HepG2 (cell line): Measurements from ENCODE around the gene ZNF75A. TPM values are rescaled to one million over a fixed set of nuclear protein-coding genes. Genes with fewer than 3 reads are reported as not detected.

Experiments used
- FOXK1 ChIP-seq: sonication (generic); formaldehyde crosslinking; IDR thresholded peaks from 2 replicates; pipeline ENCODE4 v1.4.0; 2020; ENCODE audit warnings: low read depth, missing genetic modification reagents, borderline replicate concordance
- ISX ChIP-seq: sonication (generic); formaldehyde crosslinking; conservative IDR thresholded peaks from 2 replicates; pipeline ENCODE4 v1.5.0; 2020; ENCODE audit warnings: missing genetic modification reagents
- KLF9 ChIP-seq: IDR thresholded peaks from 2 replicates; pipeline ENCODE4 v1.6.1; 2016; ENCODE audit warnings: low read depth
- MEF2D ChIP-seq: sonication (generic); formaldehyde crosslinking; IDR thresholded peaks from 2 replicates; pipeline ENCODE4 v1.5.1; 2020; ENCODE audit warnings: mild to moderate bottlenecking, missing genetic modification reagents
- MIXL1 ChIP-seq: IDR thresholded peaks from 2 replicates; pipeline ENCODE4 v1.6.1; 2016
- PATZ1 ChIP-seq: sonication (generic); formaldehyde crosslinking; IDR thresholded peaks from 2 replicates; pipeline ENCODE4 v1.4.0; 2020; ENCODE audit warnings: missing genetic modification reagents
- PBX3 ChIP-seq: sonication (generic); formaldehyde crosslinking; IDR thresholded peaks from 2 replicates; pipeline ENCODE4 v1.8.1; 2023; ENCODE audit warnings: missing genetic modification reagents, inconsistent platforms, borderline replicate concordance
- PITX1 ChIP-seq: sonication (generic); formaldehyde crosslinking; IDR thresholded peaks from 2 replicates; pipeline ENCODE4 v1.5.1; 2020; ENCODE audit warnings: mild to moderate bottlenecking, missing genetic modification reagents
- RAD21 ChIP-seq: fragments of 450-650 bp; formaldehyde crosslinking; IDR thresholded peaks from 2 replicates; pipeline ENCODE4 v1.5.0; 2020; ENCODE audit warnings: mild to moderate bottlenecking
- SOX13 ChIP-seq, 3 experiments: fragments of 450-650 bp in 1 of 3; sonication (generic) in 1 of 3; formaldehyde crosslinking in 1 of 3; IDR thresholded peaks in 2 of 3; conservative IDR thresholded peaks in 1 of 3; 2 replicates each; pipeline versions ENCODE4 v1.5.0 to v1.6.1; 2016 to 2020; ENCODE audit warnings: antibody characterized with exemption in 1 of 3, mild to moderate bottlenecking in 1 of 3, missing compliant biosample characterization in 1 of 3, missing genetic modification reagents in 1 of 3, moderate library complexity in 1 of 3
- THAP11 ChIP-seq: IDR thresholded peaks from 2 replicates; pipeline ENCODE4 v1.6.1; 2016; ENCODE audit warnings: missing biosample characterization, missing genetic modification reagents
- YEATS2 ChIP-seq: sonication (generic); formaldehyde crosslinking; IDR thresholded peaks from 2 replicates; pipeline ENCODE4 v1.4.0; 2020; ENCODE audit warnings: missing genetic modification reagents, borderline replicate concordance
- ZBTB3 ChIP-seq: sonication (generic); formaldehyde crosslinking; IDR thresholded peaks from 2 replicates; pipeline ENCODE4 v1.4.0; 2020; ENCODE audit warnings: low read depth, mild to moderate bottlenecking, moderate library complexity, missing genetic modification reagents, borderline replicate concordance
- polyA plus RNA-seq, 8 experiments: library from polyadenylated mRNA; depleted of rRNA in 3 of 8; stranded (reverse) in 7 of 8; unstranded in 1 of 8; fragments of >200 nt; fragmentation: Illumina TruSeq in 4 of 8; extraction: Trizol in 4 of 8; gene quantifications; 2 replicates each; pipeline versions ENCODE4 v1.2.1 to v1.2.3, GENCODE V29; 2011 to 2016; ENCODE audit warnings: low read depth in 4 of 8, missing spikeins in 1 of 8, mixed read lengths in 1 of 8; ENCODE audit not compliant: insufficient read depth in 1 of 8
- total RNA-seq, 5 experiments: library from RNA; depleted of rRNA; stranded (reverse); fragments of >200 nt; fragmentation: Illumina TruSeq; extraction: Trizol; gene quantifications; 2 replicates each; pipeline ENCODE4 v1.2.3, GENCODE V29; 2016; ENCODE audit warnings: low read depth in 1 of 5
- TF ChIP-seq, protein P1 (sequence below): sonication (generic); formaldehyde crosslinking; IDR thresholded peaks from 2 replicates; pipeline ENCODE4 v1.4.0; 2020; ENCODE audit warnings: mild to moderate bottlenecking, missing genetic modification reagents
- TF ChIP-seq, protein P2 (sequence below): sonication (generic); formaldehyde crosslinking; IDR thresholded peaks from 2 replicates; pipeline ENCODE4 v1.4.0; 2020; ENCODE audit warnings: missing genetic modification reagents
- TF ChIP-seq, protein P3 (sequence below): sonication (generic); formaldehyde crosslinking; IDR thresholded peaks from 2 replicates; pipeline ENCODE4 v1.8.1; 2023; ENCODE audit warnings: mild to moderate bottlenecking, inconsistent platforms, moderate library complexity, missing genetic modification reagents, borderline replicate concordance

Gene ZNF75A
- total and polyA plus RNA-seq, 2 of the 13 experiments (the other 11 are each of a cell fraction or from before 2014, with no cell fraction given): 1.4 to 2.1 TPM

DNA sequence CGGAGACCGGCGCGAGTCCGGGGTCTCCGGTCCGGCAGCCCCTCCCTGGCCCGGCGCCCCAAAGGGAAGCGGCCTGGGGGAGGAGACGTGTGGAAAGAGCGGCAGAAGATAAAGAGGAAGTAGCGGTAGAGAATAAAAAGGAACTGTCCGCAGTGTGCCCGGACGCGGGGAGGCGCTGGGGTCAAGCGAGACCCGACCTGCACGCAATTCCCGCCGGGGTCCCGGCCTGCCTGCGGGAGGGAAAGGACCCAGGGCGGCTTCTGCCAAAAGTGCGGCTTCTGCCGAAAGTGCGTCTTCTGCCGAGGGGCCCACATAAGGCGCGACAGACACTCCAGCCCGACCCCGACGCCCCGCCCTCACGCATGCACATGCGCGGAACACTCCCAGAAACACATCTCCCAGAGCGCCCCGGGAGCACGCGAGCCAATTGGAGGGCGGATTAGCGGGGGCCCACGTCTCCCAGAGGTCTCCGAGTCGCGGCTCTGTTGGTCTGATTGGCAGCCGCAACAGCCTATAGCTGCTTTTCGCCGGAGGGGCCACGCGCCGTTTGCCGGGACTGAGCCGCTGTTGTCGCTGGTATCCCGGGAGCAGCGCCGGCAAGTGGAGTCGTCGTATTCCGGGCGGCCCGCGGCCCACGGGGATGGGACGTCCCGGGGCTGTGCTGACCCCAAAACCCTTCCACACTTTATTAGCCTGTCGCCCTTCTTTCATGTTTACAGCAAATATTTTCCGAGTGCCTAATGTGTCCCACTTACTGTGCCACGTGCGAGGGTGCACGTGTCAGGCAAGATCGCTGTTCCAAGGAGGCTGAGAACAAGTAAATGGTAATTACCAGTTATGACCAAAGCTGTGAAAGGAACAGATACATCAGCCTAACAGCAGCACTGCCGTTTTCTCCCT is 40.9 kb upstream of the ZNF75A start (continued):
- TF ChIP-seq SOX13 (IDR thresholded peaks at IDR 0.05) (no peak), SOX13 (CRISPR knock-in tag; conservative IDR thresholded peaks at IDR 0.05 in 1 of 2, IDR thresholded peaks at IDR 0.05 in 1 of 2) (no peak; a peak in 1 of 4 replicates), ISX (CRISPR knock-in tag) (0 out of 2 replicates have a peak, but pooled peaks have one; percentile 47), MIXL1 (CRISPR knock-in tag) (no peak; the same call in 1 of the 2 replicates), ZBTB3 (CRISPR knock-in tag) (0 out of 2 replicates have a peak, but pooled peaks have one; percentile 44), RAD21 (CRISPR knock-in tag) (peak; percentile 68), MEF2D (CRISPR knock-in tag) (peak; percentile 67; the same call in 1 of the 2 replicates), FOXK1 (peak; percentile 45; the same call in 1 of the 2 replicates), YEATS2 (CRISPR knock-in tag) (peak; percentile 82), PITX1 (CRISPR knock-in tag) (peak; percentile 88), KLF9 (CRISPR knock-in tag) (peak; percentile 66; the same call in 1 of the 2 replicates), PATZ1 (CRISPR knock-in tag) (0 out of 2 replicates have a peak, but pooled peaks have one; percentile 18), THAP11 (peak; percentile 92), PBX3 (CRISPR knock-in tag) (peak; percentile 95; the same call in 1 of the 2 replicates)
- TF ChIP-seq, protein P1, sequence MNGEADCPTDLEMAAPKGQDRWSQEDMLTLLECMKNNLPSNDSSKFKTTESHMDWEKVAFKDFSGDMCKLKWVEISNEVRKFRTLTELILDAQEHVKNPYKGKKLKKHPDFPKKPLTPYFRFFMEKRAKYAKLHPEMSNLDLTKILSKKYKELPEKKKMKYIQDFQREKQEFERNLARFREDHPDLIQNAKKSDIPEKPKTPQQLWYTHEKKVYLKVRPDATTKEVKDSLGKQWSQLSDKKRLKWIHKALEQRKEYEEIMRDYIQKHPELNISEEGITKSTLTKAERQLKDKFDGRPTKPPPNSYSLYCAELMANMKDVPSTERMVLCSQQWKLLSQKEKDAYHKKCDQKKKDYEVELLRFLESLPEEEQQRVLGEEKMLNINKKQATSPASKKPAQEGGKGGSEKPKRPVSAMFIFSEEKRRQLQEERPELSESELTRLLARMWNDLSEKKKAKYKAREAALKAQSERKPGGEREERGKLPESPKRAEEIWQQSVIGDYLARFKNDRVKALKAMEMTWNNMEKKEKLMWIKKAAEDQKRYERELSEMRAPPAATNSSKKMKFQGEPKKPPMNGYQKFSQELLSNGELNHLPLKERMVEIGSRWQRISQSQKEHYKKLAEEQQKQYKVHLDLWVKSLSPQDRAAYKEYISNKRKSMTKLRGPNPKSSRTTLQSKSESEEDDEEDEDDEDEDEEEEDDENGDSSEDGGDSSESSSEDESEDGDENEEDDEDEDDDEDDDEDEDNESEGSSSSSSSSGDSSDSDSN (CRISPR knock-in tag): peak; percentile 62; the same call in 1 of the 2 replicates
- TF ChIP-seq, protein P2, sequence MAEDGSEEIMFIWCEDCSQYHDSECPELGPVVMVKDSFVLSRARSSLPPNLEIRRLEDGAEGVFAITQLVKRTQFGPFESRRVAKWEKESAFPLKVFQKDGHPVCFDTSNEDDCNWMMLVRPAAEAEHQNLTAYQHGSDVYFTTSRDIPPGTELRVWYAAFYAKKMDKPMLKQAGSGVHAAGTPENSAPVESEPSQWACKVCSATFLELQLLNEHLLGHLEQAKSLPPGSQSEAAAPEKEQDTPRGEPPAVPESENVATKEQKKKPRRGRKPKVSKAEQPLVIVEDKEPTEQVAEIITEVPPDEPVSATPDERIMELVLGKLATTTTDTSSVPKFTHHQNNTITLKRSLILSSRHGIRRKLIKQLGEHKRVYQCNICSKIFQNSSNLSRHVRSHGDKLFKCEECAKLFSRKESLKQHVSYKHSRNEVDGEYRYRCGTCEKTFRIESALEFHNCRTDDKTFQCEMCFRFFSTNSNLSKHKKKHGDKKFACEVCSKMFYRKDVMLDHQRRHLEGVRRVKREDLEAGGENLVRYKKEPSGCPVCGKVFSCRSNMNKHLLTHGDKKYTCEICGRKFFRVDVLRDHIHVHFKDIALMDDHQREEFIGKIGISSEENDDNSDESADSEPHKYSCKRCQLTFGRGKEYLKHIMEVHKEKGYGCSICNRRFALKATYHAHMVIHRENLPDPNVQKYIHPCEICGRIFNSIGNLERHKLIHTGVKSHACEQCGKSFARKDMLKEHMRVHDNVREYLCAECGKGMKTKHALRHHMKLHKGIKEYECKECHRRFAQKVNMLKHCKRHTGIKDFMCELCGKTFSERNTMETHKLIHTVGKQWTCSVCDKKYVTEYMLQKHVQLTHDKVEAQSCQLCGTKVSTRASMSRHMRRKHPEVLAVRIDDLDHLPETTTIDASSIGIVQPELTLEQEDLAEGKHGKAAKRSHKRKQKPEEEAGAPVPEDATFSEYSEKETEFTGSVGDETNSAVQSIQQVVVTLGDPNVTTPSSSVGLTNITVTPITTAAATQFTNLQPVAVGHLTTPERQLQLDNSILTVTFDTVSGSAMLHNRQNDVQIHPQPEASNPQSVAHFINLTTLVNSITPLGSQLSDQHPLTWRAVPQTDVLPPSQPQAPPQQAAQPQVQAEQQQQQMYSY (CRISPR knock-in tag): peak; percentile 50
- TF ChIP-seq, protein P3, sequence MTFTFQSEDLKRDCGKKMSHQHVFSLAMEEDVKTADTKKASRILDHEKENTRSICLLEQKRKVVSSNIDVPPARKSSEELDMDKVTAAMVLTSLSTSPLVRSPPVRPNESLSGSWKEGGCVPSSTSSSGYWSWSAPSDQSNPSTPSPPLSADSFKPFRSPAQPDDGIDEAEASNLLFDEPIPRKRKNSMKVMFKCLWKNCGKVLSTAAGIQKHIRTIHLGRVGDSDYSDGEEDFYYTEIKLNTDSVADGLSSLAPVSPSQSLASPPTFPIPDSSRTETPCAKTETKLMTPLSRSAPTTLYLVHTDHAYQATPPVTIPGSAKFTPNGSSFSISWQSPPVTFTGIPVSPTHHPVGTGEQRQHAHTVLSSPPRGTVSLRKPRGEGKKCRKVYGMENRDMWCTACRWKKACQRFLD (CRISPR knock-in tag): peak; percentile 33; the same call in 1 of the 2 replicates
